OCI-LY3 (cell line): Measurements from ENCODE around the gene WASF2.

Experiments used
- H2AFZ ChIP-seq: fragments of 200-600, 300-600 bp; shearing (Covaris generic); 2 replicates; pipeline ENCODE4 v1.6.0; 2014; ENCODE audit warnings: antibody characterized with exemption, low read depth, low read length
- H3K27ac ChIP-seq: fragments of 200-600, 300-600 bp; sonication (generic); 2 replicates; pipeline ENCODE4 v1.5.1; 2014; ENCODE audit warnings: mild to moderate bottlenecking, low read length, moderate library complexity, mixed read lengths
- H3K27me3 ChIP-seq: fragments of 200-600, 300-600 bp; sonication (generic); 2 replicates; pipeline ENCODE4 v1.6.1; 2014; ENCODE audit warnings: low read depth, low read length, mixed read lengths
- H3K36me3 ChIP-seq: fragments of 200-600, 300-600 bp; sonication (generic); replicated peaks from 2 replicates; pipeline ENCODE3; 2014; ENCODE audit warnings: low read depth, low read length, mixed read lengths
- H3K4me1 ChIP-seq: fragments of 300-600, 200-600 bp; sonication (generic); 2 replicates; pipeline ENCODE4 v1.6.1; 2014; ENCODE audit warnings: low read length, mixed read lengths
- H3K4me2 ChIP-seq: fragments of 200-600, 300-600 bp; sonication (generic); 2 replicates; pipeline ENCODE4 v1.6.1; 2014; ENCODE audit warnings: low read length, mixed read lengths
- H3K4me3 ChIP-seq: fragments of 300-600, 200-600 bp; sonication (generic); 2 replicates; pipeline ENCODE4 v1.5.1; 2014; ENCODE audit warnings: antibody characterized with exemption, mild to moderate bottlenecking, low read length, moderate library complexity
- H3K79me2 ChIP-seq: fragments of 300-600, 200-600 bp; shearing (Covaris generic); 2 replicates; pipeline ENCODE4 v1.6.1; 2014; ENCODE audit warnings: mild to moderate bottlenecking, low read length, mixed read lengths
- H3K9ac ChIP-seq: fragments of 300-600, 200-600 bp; shearing (Covaris generic); 2 replicates; pipeline ENCODE4 v1.6.0; 2014; ENCODE audit warnings: mild to moderate bottlenecking, low read length, moderate library complexity
- H3K9me3 ChIP-seq: fragments of 200-600, 300-600 bp; shearing (Covaris generic); 2 replicates; pipeline ENCODE4 v1.6.1; 2014; ENCODE audit warnings: low read length, mixed read lengths; ENCODE audit not compliant: insufficient read depth
- H4K20me1 ChIP-seq: fragments of 200-600, 300-600 bp; sonication (generic); 2 replicates; pipeline ENCODE4 v1.6.1; 2016; ENCODE audit warnings: low read length, mixed read lengths; ENCODE audit not compliant: insufficient read depth
- EZH2phosphoT487 ChIP-seq: fragments of 200-600 bp; shearing (Covaris generic); IDR thresholded peaks from 2 replicates; pipeline ENCODE4 v1.6.1; 2018; ENCODE audit warnings: antibody characterized with exemption, mixed run types, low read depth
- TF ChIP-seq, protein P1 (sequence below): fragments of 200-600, 300-600 bp; sonication (generic); IDR thresholded peaks from 2 replicates; pipeline ENCODE4 v1.5.1; 2014; ENCODE audit warnings: antibody characterized with exemption, low read length, low read depth

WASF2 gene

DNA sequence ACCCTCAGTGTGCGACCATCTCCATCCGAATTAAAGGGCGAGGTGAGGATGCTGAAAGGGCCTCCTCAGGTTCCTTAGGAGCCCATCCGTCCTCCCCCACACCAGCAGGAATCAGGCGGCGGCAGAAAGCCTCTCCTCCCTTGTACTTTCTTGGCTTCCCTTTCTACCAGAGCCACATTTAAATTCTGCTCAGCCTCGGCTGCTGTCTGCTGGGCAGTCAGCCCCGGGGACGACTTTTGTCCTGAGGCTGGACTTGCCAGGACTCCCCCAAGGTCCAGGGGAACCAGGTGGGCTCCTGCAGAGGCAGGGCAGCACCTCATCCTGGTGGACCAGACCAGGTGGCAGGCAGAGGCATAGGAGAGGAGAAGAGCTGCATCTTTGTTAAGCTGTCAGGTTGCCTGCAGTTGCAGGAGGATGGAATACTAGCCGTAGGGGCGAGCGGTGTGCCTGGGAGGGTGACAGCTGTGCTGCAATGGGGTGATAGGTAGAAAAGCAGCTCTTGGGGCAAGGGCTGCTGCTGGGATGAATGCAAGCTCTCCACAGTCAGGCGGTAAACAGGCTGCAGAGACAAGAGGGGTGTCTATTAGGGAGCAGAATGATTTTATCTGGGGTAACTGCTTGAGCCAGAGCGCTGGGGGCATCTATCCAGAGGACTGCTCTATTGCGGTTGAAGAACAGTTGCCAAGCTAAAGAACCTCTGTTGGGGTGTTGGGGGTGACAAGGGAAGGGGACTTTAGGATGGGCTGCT, 46.2 kb upstream of the WASF2 start:
- H3K27ac ChIP-seq = no peak overlapping the region
- H3K9ac ChIP-seq = no peak overlapping the region
- no peaks in the 10 kb centered on the region for H3K36me3 ChIP-seq
- H3K4me1 ChIP-seq = no peaks in the 10 kb centered on the region
- no peak overlapping the region for H3K4me2 ChIP-seq
- H3K4me3 ChIP-seq = no peak overlapping the region
- no peaks in the 10 kb centered on the region for H3K9me3 ChIP-seq
- H4K20me1 ChIP-seq = no peaks in the 10 kb centered on the region
- no peak for TF ChIP-seq EZH2phosphoT487
- TF ChIP-seq, protein P1, sequence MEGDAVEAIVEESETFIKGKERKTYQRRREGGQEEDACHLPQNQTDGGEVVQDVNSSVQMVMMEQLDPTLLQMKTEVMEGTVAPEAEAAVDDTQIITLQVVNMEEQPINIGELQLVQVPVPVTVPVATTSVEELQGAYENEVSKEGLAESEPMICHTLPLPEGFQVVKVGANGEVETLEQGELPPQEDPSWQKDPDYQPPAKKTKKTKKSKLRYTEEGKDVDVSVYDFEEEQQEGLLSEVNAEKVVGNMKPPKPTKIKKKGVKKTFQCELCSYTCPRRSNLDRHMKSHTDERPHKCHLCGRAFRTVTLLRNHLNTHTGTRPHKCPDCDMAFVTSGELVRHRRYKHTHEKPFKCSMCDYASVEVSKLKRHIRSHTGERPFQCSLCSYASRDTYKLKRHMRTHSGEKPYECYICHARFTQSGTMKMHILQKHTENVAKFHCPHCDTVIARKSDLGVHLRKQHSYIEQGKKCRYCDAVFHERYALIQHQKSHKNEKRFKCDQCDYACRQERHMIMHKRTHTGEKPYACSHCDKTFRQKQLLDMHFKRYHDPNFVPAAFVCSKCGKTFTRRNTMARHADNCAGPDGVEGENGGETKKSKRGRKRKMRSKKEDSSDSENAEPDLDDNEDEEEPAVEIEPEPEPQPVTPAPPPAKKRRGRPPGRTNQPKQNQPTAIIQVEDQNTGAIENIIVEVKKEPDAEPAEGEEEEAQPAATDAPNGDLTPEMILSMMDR = no peak
- no peaks in the 10 kb centered on the region for H3K79me2 ChIP-seq
- no peak overlapping the region for H2AFZ ChIP-seq
- no peaks in the 10 kb centered on the region for H3K27me3 ChIP-seq

DNA sequence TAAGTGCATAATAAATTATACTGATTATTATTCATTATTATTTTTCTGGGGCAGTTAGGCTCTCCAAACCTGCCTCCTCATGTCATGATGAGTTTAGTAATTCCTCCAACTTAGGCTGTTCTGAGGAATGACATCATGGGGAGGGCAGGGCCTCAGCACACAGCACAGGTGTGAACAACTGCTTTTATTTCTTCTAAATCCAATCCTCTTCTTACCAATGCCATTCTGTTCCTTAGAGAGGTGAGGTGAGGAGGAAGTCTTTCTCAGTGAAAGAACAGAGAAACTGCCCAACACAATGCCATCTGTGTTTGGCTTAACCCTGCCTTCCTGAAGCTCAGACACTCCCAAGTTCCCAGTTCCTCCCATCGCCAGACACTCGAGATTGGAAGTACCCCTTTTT, 45.4 kb upstream of the WASF2 start:
- H3K9ac ChIP-seq = no peak overlapping the region
- no peaks in the 10 kb centered on the region for H3K36me3 ChIP-seq
- no peaks in the 10 kb centered on the region for H4K20me1 ChIP-seq
- H3K79me2 ChIP-seq = no peaks in the 10 kb centered on the region
- H3K4me2 ChIP-seq = no peak overlapping the region
- H2AFZ ChIP-seq = no peak overlapping the region
- H3K27me3 ChIP-seq = no peaks in the 10 kb centered on the region
- H3K9me3 ChIP-seq = no peaks in the 10 kb centered on the region
- TF ChIP-seq, protein P1 = no peak
- no peak for TF ChIP-seq EZH2phosphoT487
- no peak overlapping the region for H3K27ac ChIP-seq
- H3K4me1 ChIP-seq = no peaks in the 10 kb centered on the region
- no peak overlapping the region for H3K4me3 ChIP-seq

DNA sequence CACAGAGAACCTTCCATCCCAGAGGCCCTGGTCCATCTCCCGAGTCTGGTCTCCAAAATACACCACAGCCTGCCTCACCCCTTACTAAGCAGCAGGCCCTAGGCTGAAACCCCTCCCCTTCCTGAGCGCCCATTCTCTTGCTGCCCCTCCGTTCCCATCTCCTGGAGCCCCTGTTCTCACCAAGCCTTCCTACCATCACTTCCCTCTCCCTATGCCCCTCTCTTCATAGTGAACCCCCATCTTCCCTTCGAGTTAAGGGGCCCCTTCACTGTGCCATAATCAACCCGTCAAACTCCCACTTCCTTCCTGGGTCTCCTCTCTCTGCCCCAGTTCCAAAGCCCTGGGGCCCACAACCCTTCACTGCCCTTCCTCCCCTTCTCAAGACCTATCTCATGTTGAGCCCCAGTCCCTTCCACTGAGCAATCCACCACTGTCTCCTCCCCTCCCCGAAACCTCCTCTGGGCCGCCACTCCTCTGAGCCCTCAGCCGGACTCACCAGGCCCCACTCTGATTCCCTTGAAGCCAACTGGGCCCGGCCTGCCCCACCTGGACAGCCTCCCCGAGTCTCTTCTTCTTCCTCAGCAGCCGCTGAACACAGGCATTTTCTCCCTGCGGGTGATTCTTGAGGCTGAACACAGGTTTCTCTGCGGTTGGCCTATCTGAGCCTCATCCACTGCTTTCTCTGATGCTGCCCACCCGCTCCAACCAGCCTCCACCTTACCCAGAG, 42.2 kb upstream of the WASF2 start:
- no peak overlapping the region for H3K4me3 ChIP-seq
- TF ChIP-seq, protein P1 = no peak
- no peak for TF ChIP-seq EZH2phosphoT487
- peaks cover 5% of the 10 kb centered on the region; the same call in 1 of the 2 replicates for H3K27me3 ChIP-seq
- H3K4me2 ChIP-seq = no peak overlapping the region
- H3K4me1 ChIP-seq = peaks cover 12% of the 10 kb centered on the region
- no peaks in the 10 kb centered on the region for H3K9me3 ChIP-seq
- no peaks in the 10 kb centered on the region for H4K20me1 ChIP-seq
- H3K27ac ChIP-seq = no peak overlapping the region
- H3K36me3 ChIP-seq = no peaks in the 10 kb centered on the region
- H3K9ac ChIP-seq = no peak overlapping the region
- no peaks in the 10 kb centered on the region for H3K79me2 ChIP-seq
- no peak overlapping the region for H2AFZ ChIP-seq

DNA sequence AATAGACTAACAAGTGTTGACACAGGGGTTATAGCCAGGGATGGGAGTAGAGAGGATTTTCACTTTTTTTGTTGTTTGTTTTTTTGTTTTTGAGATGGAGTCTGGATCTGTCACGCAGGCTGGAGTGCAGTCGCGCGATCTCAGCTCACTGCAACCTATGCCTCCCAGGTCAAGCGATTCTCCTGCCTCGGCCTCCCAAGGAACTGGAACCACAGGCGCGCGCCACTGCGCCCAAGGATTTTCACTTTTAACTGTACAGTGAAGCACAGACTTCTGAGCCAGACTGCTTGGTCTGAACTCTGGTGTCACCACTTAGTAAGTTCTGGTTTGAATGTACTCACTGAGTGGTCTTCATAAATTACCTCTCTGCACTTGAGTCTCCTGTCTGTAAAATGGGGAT, 40.2 kb upstream of the WASF2 start:
- no peaks in the 10 kb centered on the region for H3K9me3 ChIP-seq
- H3K36me3 ChIP-seq = no peaks in the 10 kb centered on the region
- no peaks in the 10 kb centered on the region for H4K20me1 ChIP-seq
- H3K27ac ChIP-seq = no peak overlapping the region
- H3K4me3 ChIP-seq = no peak overlapping the region
- no peaks in the 10 kb centered on the region for H3K79me2 ChIP-seq
- H3K4me1 ChIP-seq = peaks cover 18% of the 10 kb centered on the region
- no peak overlapping the region for H3K9ac ChIP-seq
- peaks cover 5% of the 10 kb centered on the region; the same call in 1 of the 2 replicates for H3K27me3 ChIP-seq
- TF ChIP-seq, protein P1 = no peak
- TF ChIP-seq EZH2phosphoT487 = no peak
- no peak overlapping the region for H3K4me2 ChIP-seq
- H2AFZ ChIP-seq = no peak overlapping the region
